SK-N-SH treated with all-trans-retinoic acid at 6 μM for 48 hours (cell line): ENCODE data around the gene GNA12.

Experiments used
- ATAC-seq: fragments of 200-7000 bp; cut with Tn5 transposase; 3 replicates; pipeline ENCODE4 v1.9.1; 2020; ENCODE audit warnings: mild to moderate bottlenecking, moderate library complexity
- ARNTL ChIP-seq: fragments of 450-650 bp; formaldehyde crosslinking; IDR thresholded peaks from 2 replicates; pipeline ENCODE4 v1.5.0; 2020; ENCODE audit warnings: low read depth, mild to moderate bottlenecking, moderate library complexity, borderline replicate concordance
- BACH2 ChIP-seq: fragments of 250-450 bp; sonication (Bioruptor Pico); IDR thresholded peaks from 2 replicates; pipeline ENCODE4 v1.9.0; 2021; ENCODE audit warnings: mild to moderate bottlenecking, borderline replicate concordance
- CSDC2 ChIP-seq: fragments of 250-450 bp; sonication (Bioruptor Pico); IDR thresholded peaks from 2 replicates; pipeline ENCODE4 v1.5.0; 2020; ENCODE audit warnings: mild to moderate bottlenecking, moderate library complexity
- GLIS3 ChIP-seq: fragments of 250-450 bp; sonication (Bioruptor Pico); IDR thresholded peaks from 2 replicates; pipeline ENCODE4 v1.5.0; 2020; ENCODE audit warnings: mild to moderate bottlenecking, moderate library complexity
- ISL1 ChIP-seq: fragments of 250-450 bp; sonication (Bioruptor Pico); IDR thresholded peaks from 2 replicates; pipeline ENCODE4 v2.1.2; 2022; ENCODE audit warnings: mild to moderate bottlenecking, moderate library complexity
- OSR1 ChIP-seq: fragments of 250-450 bp; sonication (Bioruptor Pico); IDR thresholded peaks from 2 replicates; pipeline ENCODE4 v1.8.0; 2022; ENCODE audit warnings: moderate library complexity, mild to moderate bottlenecking, inconsistent platforms
- PPARA ChIP-seq: fragments of 250-450 bp; sonication (Bioruptor Pico); IDR thresholded peaks from 2 replicates; pipeline ENCODE4 v1.5.0; 2020; ENCODE audit warnings: mild to moderate bottlenecking, borderline replicate concordance
- RARB ChIP-seq: fragments of 250-450 bp; sonication (Bioruptor Pico); IDR thresholded peaks from 2 replicates; pipeline ENCODE4 v1.8.0; 2021; ENCODE audit warnings: mild to moderate bottlenecking, moderate library complexity
- SNAI2 ChIP-seq: fragments of 250-450 bp; sonication (Bioruptor Pico); IDR thresholded peaks from 2 replicates; pipeline ENCODE4 v1.5.0; 2020; ENCODE audit warnings: mild to moderate bottlenecking, moderate library complexity
- TCF4 ChIP-seq: fragments of 250-450 bp; sonication (Bioruptor Pico); IDR thresholded peaks from 2 replicates; pipeline ENCODE4 v1.8.0; 2021; ENCODE audit warnings: mild to moderate bottlenecking, moderate library complexity, borderline replicate concordance
- TOX ChIP-seq: fragments of 250-450 bp; sonication (Bioruptor Pico); IDR thresholded peaks from 2 replicates; pipeline ENCODE4 v1.8.0; 2021; ENCODE audit warnings: mild to moderate bottlenecking, moderate library complexity, borderline replicate concordance
- ZC3H10 ChIP-seq: fragments of 250-450 bp; sonication (Bioruptor Pico); IDR thresholded peaks from 2 replicates; pipeline ENCODE4 v1.5.1; 2021; ENCODE audit warnings: mild to moderate bottlenecking, moderate library complexity
- ZFP3 ChIP-seq: fragments of 250-450 bp; sonication (Bioruptor Pico); IDR thresholded peaks from 2 replicates; pipeline ENCODE4 v1.5.0; 2020; ENCODE audit warnings: mild to moderate bottlenecking, moderate library complexity
- ZFP30 ChIP-seq: fragments of 450-650 bp; formaldehyde crosslinking; IDR thresholded peaks from 2 replicates; pipeline ENCODE4 v1.5.0; 2022; ENCODE audit warnings: mild to moderate bottlenecking, moderate library complexity
- ZNF565 ChIP-seq: fragments of 450-650 bp; formaldehyde crosslinking; conservative IDR thresholded peaks from 2 replicates; pipeline ENCODE4 v1.5.0; 2020; ENCODE audit warnings: low read depth, mild to moderate bottlenecking, moderate library complexity
- ZNF70 ChIP-seq: fragments of 450-650 bp; formaldehyde crosslinking; IDR thresholded peaks from 2 replicates; pipeline ENCODE4 v1.5.0; 2020; ENCODE audit warnings: mild to moderate bottlenecking, moderate library complexity
- ZNF8 ChIP-seq: fragments of 450-650 bp; formaldehyde crosslinking; IDR thresholded peaks from 2 replicates; pipeline ENCODE4 v1.5.0; 2020; ENCODE audit warnings: mild to moderate bottlenecking, moderate library complexity
- TF ChIP-seq, protein P1 (sequence below): fragments of 250-450 bp; sonication (Bioruptor Pico); IDR thresholded peaks from 2 replicates; pipeline ENCODE4 v1.8.0; 2020; ENCODE audit warnings: mild to moderate bottlenecking, moderate library complexity, borderline replicate concordance
- TF ChIP-seq, protein P2 (sequence below): fragments of 250-450 bp; sonication (Bioruptor Pico); IDR thresholded peaks from 2 replicates; pipeline ENCODE4 v1.5.1; 2021; ENCODE audit warnings: mild to moderate bottlenecking, moderate library complexity
- TF ChIP-seq, protein P3 (sequence below): fragments of 250-450 bp; sonication (Bioruptor Pico); IDR thresholded peaks from 2 replicates; pipeline ENCODE4 v1.5.0; 2020; ENCODE audit warnings: mild to moderate bottlenecking, moderate library complexity
- TF ChIP-seq, protein P4 (sequence below): fragments of 250-450 bp; sonication (Bioruptor Pico); IDR thresholded peaks from 2 replicates; pipeline ENCODE4 v1.8.0; 2021; ENCODE audit warnings: low read depth, mild to moderate bottlenecking, moderate library complexity, borderline replicate concordance

GNA12 gene

GRCh38 chr7:2782565-2782964 is 61.5 kb downstream of the GNA12 start:
- no peak for ATAC-seq

GRCh38 chr7:2782121-2782520 is 62.0 kb downstream of the GNA12 start:
- TF ChIP-seq, protein P1, sequence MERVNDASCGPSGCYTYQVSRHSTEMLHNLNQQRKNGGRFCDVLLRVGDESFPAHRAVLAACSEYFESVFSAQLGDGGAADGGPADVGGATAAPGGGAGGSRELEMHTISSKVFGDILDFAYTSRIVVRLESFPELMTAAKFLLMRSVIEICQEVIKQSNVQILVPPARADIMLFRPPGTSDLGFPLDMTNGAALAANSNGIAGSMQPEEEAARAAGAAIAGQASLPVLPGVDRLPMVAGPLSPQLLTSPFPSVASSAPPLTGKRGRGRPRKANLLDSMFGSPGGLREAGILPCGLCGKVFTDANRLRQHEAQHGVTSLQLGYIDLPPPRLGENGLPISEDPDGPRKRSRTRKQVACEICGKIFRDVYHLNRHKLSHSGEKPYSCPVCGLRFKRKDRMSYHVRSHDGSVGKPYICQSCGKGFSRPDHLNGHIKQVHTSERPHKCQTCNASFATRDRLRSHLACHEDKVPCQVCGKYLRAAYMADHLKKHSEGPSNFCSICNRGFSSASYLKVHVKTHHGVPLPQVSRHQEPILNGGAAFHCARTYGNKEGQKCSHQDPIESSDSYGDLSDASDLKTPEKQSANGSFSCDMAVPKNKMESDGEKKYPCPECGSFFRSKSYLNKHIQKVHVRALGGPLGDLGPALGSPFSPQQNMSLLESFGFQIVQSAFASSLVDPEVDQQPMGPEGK (CRISPR knock-in tag), result no peak
- TF ChIP-seq, protein P2, sequence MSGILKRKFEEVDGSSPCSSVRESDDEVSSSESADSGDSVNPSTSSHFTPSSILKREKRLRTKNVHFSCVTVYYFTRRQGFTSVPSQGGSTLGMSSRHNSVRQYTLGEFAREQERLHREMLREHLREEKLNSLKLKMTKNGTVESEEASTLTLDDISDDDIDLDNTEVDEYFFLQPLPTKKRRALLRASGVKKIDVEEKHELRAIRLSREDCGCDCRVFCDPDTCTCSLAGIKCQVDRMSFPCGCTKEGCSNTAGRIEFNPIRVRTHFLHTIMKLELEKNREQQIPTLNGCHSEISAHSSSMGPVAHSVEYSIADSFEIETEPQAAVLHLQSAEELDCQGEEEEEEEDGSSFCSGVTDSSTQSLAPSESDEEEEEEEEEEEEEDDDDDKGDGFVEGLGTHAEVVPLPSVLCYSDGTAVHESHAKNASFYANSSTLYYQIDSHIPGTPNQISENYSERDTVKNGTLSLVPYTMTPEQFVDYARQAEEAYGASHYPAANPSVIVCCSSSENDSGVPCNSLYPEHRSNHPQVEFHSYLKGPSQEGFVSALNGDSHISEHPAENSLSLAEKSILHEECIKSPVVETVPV, result no peak
- no peak for TF ChIP-seq ARNTL (CRISPR knock-in tag)
- no peak for TF ChIP-seq TOX (CRISPR knock-in tag)
- no peak for TF ChIP-seq ZNF565
- no peak for TF ChIP-seq PPARA (CRISPR knock-in tag)
- TF ChIP-seq TCF4 (CRISPR knock-in tag), result no peak
- no peak for TF ChIP-seq SNAI2 (CRISPR knock-in tag)
- no peak for TF ChIP-seq GLIS3 (CRISPR knock-in tag)
- no peak for ATAC-seq

More at GRCh38 chr7:2782565-2782964, 61.5 kb downstream of the GNA12 start:
- TF ChIP-seq ISL1 (CRISPR knock-in tag) (no peak), TOX (CRISPR knock-in tag) (no peak), ZFP3 (CRISPR knock-in tag) (no peak), SNAI2 (CRISPR knock-in tag) (no peak), GLIS3 (CRISPR knock-in tag) (no peak)
- TF ChIP-seq, protein P2, result no peak

DNA sequence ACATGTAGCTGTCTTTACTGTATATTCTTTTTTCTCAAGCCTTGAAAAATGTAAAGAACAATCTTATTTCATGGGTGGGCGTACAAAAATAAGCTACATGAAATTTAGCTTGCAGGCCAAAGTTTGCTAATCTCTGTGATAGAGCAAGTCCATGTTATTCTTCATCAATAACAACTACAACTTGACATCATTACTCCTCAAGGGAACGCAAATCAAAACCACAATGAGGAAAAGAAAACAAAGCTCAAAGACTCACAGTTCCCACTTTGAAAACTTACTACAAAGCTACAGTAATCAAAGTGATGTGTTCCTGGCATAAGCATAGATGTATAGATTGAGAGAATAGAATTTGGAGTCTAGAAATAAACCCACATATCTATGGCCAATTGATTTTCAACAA is 62.5 kb downstream of the GNA12 start:
- ATAC-seq, result no peak
- TF ChIP-seq OSR1 (no peak), RARB (CRISPR knock-in tag) (no peak), CSDC2 (CRISPR knock-in tag) (no peak), ARNTL (CRISPR knock-in tag) (no peak), ZNF8 (CRISPR knock-in tag) (no peak), BACH2 (CRISPR knock-in tag) (no peak), ISL1 (CRISPR knock-in tag) (no peak), ZNF70 (CRISPR knock-in tag) (no peak), ZFP3 (CRISPR knock-in tag) (no peak), ZC3H10 (CRISPR knock-in tag) (no peak), SNAI2 (CRISPR knock-in tag) (no peak), ZFP30 (CRISPR knock-in tag) (no peak), TOX (CRISPR knock-in tag) (no peak), GLIS3 (CRISPR knock-in tag) (no peak)
- TF ChIP-seq, protein P1 (CRISPR knock-in tag), result no peak
- TF ChIP-seq, protein P3, sequence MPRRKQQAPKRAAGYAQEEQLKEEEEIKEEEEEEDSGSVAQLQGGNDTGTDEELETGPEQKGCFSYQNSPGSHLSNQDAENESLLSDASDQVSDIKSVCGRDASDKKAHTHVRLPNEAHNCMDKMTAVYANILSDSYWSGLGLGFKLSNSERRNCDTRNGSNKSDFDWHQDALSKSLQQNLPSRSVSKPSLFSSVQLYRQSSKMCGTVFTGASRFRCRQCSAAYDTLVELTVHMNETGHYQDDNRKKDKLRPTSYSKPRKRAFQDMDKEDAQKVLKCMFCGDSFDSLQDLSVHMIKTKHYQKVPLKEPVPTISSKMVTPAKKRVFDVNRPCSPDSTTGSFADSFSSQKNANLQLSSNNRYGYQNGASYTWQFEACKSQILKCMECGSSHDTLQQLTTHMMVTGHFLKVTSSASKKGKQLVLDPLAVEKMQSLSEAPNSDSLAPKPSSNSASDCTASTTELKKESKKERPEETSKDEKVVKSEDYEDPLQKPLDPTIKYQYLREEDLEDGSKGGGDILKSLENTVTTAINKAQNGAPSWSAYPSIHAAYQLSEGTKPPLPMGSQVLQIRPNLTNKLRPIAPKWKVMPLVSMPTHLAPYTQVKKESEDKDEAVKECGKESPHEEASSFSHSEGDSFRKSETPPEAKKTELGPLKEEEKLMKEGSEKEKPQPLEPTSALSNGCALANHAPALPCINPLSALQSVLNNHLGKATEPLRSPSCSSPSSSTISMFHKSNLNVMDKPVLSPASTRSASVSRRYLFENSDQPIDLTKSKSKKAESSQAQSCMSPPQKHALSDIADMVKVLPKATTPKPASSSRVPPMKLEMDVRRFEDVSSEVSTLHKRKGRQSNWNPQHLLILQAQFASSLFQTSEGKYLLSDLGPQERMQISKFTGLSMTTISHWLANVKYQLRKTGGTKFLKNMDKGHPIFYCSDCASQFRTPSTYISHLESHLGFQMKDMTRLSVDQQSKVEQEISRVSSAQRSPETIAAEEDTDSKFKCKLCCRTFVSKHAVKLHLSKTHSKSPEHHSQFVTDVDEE (CRISPR knock-in tag), result no peak
- TF ChIP-seq, protein P2, result no peak
- TF ChIP-seq, protein P4, sequence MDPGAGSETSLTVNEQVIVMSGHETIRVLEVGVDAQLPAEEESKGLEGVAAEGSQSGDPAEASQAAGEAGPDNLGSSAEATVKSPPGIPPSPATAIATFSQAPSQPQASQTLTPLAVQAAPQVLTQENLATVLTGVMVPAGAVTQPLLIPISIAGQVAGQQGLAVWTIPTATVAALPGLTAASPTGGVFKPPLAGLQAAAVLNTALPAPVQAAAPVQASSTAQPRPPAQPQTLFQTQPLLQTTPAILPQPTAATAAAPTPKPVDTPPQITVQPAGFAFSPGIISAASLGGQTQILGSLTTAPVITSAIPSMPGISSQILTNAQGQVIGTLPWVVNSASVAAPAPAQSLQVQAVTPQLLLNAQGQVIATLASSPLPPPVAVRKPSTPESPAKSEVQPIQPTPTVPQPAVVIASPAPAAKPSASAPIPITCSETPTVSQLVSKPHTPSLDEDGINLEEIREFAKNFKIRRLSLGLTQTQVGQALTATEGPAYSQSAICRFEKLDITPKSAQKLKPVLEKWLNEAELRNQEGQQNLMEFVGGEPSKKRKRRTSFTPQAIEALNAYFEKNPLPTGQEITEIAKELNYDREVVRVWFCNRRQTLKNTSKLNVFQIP (CRISPR knock-in tag), result no peak
